Tracheal epithelial cell (primary cell): ENCODE results near the gene CNTNAP2. TPM values are rescaled to one million over a fixed set of nuclear protein-coding genes. Genes with fewer than 3 reads are reported as not detected.

Experiments used
- total RNA-seq: library from RNA; depleted of rRNA; stranded (reverse); fragments of >200 nt; gene quantifications from 2 replicates; pipeline ENCODE4 v1.2.1, GENCODE V29; 2014

The CNTNAP2 gene
- 0.43 and 2.2 TPM in 2 replicates for total RNA-seq

DNA sequence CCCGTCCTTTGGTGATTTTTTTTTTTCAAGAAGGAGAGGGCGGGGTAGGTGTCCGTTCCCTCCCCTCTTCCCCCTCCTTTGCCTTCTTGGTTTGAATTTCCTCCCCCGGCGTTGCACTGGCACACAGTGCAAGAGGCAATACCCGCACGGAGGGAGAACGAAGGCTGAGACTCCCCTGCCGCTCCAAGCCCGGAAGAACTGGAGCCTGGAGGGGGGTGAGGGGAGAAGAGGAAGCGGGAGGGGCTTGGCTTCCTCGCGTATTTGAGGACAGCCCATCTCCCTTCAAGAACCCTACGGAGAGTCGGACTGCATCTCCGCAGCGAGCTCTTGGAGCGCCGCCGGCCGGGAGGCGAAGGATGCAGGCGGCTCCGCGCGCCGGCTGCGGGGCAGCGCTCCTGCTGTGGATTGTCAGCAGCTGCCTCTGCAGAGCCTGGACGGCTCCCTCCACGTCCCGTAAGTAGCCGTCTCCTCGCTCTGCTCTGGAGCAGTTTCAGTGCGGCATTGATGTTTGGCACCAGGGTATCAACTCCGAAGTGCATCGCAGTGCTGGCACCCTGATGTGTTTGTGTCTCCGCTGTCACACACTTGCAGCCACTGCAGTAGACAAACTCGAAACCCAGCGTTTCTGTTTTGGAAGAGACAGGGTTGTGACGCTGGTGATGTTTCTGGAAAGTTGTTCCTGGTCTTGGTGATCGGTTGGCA, at the start of gene CNTNAP2:
CNTNAP2 (plus strand) TSS at position 281 of the 702 bp plus-strand sequence; CDS start at position 357, 76 bp downstream.

